Measurements from ENCODE around the gene EIF4A3.

The EIF4A3 gene

DNA sequence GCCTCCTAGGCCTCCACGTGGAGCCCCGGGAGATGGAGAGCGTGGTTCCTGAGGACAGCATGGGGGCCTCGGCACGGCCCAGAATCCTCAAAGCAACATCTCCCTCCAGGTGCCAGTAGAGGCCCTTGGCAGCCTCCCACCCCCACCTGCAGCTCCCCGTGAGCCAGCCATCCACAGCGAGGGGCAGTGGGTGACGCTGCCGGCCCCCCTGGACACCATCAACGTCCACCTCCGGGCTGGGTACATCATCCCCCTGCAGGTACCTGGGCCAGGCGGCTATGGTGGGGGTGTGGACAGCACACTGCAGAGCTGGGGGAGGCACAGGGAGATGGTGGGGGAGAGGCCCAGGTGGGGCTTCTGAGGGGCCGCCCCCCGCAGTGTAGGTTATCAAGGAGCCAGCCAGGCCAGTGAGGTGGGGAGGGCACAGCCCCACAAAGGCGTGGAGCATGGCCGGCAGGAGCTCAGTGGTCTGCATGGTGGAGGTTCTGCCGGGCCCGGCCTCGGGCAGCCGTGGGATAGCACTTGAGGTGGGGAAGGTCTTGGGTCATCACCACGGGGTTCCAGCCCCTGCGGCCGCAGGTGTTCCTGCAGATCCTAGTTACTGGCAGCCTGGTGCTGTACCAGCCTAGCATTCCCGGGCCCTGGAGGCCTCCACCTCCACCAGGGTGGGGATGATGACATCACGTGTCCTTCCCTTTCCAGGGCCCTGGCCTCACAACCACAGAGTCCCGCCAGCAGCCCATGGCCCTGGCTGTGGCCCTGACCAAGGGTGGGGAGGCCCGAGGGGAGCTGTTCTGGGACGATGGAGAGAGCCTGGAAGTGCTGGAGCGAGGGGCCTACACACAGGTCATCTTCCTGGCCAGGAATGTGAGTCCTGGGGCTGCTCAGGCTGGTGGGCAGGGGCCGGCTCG is 29.2 kb downstream of the EIF4A3 start:
- H3K27me3 ChIP-seq (ENCODE audit: control insufficient read depth, insufficient read depth, low read length), result no peaks in the 10 kb centered on the region
- H3K4me3 ChIP-seq (ENCODE audit: low read depth, low read length), result no peak overlapping the region
- H3K9me3 ChIP-seq (ENCODE audit: control insufficient read depth, insufficient read depth, low read length), result no peaks in the 10 kb centered on the region
- no peaks in the 10 kb centered on the region for H3K36me3 ChIP-seq (ENCODE audit: control insufficient read depth, insufficient read depth, low read length)
- H3K9ac ChIP-seq (ENCODE audit: low read depth, low read length), result no peak overlapping the region
- H3K4me1 ChIP-seq (ENCODE audit: control insufficient read depth, insufficient read depth, low read length), result peaks cover 3% of the 10 kb centered on the region

DNA sequence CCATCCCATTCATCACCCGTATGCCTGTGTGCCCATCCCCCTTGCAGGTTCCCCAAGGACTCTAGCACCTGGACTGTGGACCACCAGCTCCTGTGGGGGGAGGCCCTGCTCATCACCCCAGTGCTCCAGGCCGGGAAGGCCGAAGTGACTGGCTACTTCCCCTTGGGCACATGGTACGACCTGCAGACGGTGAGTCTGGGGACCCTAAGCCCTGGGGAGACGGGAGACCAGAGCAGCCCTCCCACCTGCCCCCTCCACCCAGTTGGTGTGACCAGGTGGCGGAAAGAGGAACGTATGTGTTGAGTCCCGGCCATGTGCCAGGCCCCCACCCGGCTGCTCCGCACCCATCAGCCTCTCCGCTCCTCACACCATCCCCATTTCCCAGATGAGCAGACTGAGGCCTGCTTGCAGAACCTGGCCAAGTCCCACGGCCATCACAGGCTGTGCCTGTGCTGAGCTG is 30.0 kb downstream of the EIF4A3 start:
- Histone ChIP-seq H3K36me3 (ENCODE audit: control insufficient read depth, insufficient read depth, low read length) (no peaks in the 10 kb centered on the region), H3K9ac (ENCODE audit: low read depth, low read length) (no peak overlapping the region), H3K27me3 (ENCODE audit: control insufficient read depth, insufficient read depth, low read length) (no peaks in the 10 kb centered on the region), H3K4me1 (ENCODE audit: control insufficient read depth, insufficient read depth, low read length) (peaks cover 6% of the 10 kb centered on the region), H3K4me3 (ENCODE audit: low read depth, low read length) (no peak overlapping the region), H3K9me3 (ENCODE audit: control insufficient read depth, insufficient read depth, low read length) (no peaks in the 10 kb centered on the region)

DNA sequence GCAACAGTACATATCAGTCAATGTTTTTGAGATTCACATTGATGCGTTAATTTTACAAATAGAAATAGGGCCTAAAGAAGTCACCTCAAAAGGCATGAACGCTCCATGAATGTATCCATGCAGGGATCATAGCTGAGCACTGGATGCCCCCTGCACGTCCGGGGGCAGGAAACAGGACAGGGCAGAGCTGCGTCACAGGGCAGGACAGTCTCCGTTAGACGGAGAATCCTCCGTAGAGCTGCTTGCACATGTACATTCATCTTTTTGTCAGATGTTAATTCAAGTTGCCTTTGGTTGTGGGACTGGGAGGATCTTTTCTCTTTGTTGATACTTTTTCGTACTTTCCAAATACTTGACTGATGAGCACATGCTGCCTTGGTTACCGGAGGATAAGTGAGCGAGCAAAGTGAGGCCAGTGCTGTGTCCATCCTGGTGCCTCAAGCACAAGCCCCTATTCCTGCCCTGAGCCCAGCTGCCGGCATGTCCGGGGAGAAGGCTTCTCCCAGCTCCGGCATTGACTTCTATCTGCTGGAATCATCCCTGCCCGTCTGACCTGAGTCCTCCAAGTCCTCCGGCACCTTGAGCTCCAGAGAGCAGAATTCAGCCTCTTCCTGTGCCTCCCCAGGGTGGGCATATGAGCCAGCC is 30.5 kb downstream of the EIF4A3 start:
- Histone ChIP-seq H3K36me3 (ENCODE audit: control insufficient read depth, insufficient read depth, low read length) (no peaks in the 10 kb centered on the region), H3K9ac (ENCODE audit: low read depth, low read length) (no peak overlapping the region), H3K9me3 (ENCODE audit: control insufficient read depth, insufficient read depth, low read length) (no peaks in the 10 kb centered on the region), H3K4me3 (ENCODE audit: low read depth, low read length) (no peak overlapping the region), H3K27me3 (ENCODE audit: control insufficient read depth, insufficient read depth, low read length) (no peaks in the 10 kb centered on the region), H3K4me1 (ENCODE audit: control insufficient read depth, insufficient read depth, low read length) (peaks cover 6% of the 10 kb centered on the region)

DNA sequence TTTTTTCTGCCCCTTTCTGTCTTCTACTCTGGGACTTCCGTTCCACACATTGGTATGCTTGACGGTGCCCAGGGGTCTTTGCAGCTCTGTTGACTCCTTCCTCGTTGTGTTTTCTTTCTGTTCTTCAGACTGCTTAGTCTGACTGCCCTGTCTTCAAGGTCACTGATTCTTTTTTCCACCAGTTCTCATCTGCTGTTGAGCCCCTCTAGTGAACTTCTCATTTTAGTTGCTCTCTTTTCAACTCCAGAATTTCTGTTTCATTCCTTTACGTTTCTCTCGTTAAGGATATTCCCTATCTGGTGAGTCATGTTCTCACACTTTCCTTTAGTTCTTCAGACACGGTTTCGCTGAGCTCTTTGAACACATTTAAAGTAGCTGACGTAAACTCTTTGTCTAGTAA is 31.8 kb downstream of the EIF4A3 start:
- H3K4me1 ChIP-seq (ENCODE audit: control insufficient read depth, insufficient read depth, low read length), result peaks cover 6% of the 10 kb centered on the region
- no peaks in the 10 kb centered on the region for H3K27me3 ChIP-seq (ENCODE audit: control insufficient read depth, insufficient read depth, low read length)
- no peaks in the 10 kb centered on the region for H3K36me3 ChIP-seq (ENCODE audit: control insufficient read depth, insufficient read depth, low read length)
- H3K9ac ChIP-seq (ENCODE audit: low read depth, low read length), result no peak overlapping the region
- no peak overlapping the region for H3K4me3 ChIP-seq (ENCODE audit: low read depth, low read length)
- no peaks in the 10 kb centered on the region for H3K9me3 ChIP-seq (ENCODE audit: control insufficient read depth, insufficient read depth, low read length)

DNA sequence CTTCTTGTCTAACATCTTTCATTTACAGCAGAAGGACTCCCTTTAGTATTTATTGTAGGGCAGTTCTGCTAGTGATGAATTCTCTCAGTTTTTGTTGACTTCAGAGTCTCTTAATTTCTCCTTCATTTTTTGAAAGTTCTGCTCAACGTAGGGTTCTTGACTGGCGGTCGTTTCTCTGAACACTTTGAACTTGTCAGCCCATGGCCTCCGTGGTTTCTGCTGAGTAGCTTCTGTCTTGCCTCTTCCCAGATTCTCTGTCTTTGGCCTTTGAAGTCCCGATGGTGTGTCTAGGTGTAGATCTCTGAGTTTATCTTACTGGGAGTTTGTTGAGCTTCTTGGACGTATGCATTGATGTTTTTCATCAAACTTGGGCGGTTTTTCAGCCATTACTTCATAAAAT is 32.2 kb downstream of the EIF4A3 start:
- Histone ChIP-seq H3K9me3 (ENCODE audit: control insufficient read depth, insufficient read depth, low read length) (no peaks in the 10 kb centered on the region), H3K4me1 (ENCODE audit: control insufficient read depth, insufficient read depth, low read length) (peaks cover 6% of the 10 kb centered on the region), H3K27me3 (ENCODE audit: control insufficient read depth, insufficient read depth, low read length) (no peaks in the 10 kb centered on the region), H3K36me3 (ENCODE audit: control insufficient read depth, insufficient read depth, low read length) (peaks cover under 1% of the 10 kb centered on the region), H3K4me3 (ENCODE audit: low read depth, low read length) (no peak overlapping the region), H3K9ac (ENCODE audit: low read depth, low read length) (no peak overlapping the region)

DNA sequence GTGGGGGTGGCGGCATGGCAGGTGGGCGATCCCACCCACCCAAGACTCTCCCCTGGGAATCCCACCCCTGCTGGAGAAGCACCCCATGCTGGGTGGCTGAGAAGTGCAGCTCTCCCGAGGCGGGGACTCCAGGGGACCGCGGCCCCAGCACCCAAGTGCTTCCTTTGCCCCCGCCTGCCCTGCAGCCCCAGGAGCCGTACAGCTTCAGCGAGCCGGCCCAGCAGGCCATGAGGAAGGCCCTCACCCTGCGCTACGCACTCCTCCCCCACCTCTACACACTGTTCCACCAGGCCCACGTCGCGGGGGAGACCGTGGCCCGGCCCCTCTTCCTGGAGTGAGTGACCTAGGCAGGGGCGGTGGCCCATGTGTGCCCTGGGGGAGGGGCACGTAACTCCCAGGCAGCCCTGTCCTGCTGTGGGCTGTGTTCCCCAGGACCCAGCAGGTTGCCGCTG is 33.9 kb downstream of the EIF4A3 start:
- H3K9ac ChIP-seq (ENCODE audit: low read depth, low read length), result no peak overlapping the region
- no peak overlapping the region for H3K4me3 ChIP-seq (ENCODE audit: low read depth, low read length)
- H3K9me3 ChIP-seq (ENCODE audit: control insufficient read depth, insufficient read depth, low read length), result no peaks in the 10 kb centered on the region
- peaks cover 2% of the 10 kb centered on the region for H3K36me3 ChIP-seq (ENCODE audit: control insufficient read depth, insufficient read depth, low read length)
- peaks cover 6% of the 10 kb centered on the region for H3K4me1 ChIP-seq (ENCODE audit: control insufficient read depth, insufficient read depth, low read length)
- H3K27me3 ChIP-seq (ENCODE audit: control insufficient read depth, insufficient read depth, low read length), result no peaks in the 10 kb centered on the region

DNA sequence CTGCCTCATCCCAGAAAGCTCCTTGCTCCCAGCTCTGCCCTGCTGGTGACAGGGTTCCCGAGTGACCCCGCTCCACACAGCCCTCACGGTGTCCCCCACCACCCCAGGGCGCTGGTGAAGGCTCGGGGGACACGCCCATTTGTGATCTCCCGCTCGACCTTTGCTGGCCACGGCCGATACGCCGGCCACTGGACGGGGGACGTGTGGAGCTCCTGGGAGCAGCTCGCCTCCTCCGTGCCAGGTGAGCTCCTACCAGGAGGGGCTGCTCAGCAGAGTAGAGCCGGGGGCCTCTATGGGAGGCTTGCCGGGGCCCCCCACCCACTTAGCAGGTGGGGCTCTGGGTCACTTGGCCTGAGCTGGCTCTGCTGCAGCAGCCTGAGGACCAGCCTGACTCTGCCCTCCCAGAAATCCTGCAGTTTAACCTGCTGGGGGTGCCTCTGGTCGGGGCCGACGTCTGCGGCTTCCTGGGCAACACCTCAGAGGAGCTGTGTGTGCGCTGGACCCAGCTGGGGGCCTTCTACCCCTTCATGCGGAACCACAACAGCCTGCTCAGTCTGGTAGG is 34.4 kb downstream of the EIF4A3 start:
- H3K4me1 ChIP-seq (ENCODE audit: control insufficient read depth, insufficient read depth, low read length), result peaks cover 6% of the 10 kb centered on the region
- no peak overlapping the region for H3K9ac ChIP-seq (ENCODE audit: low read depth, low read length)
- no peak overlapping the region for H3K4me3 ChIP-seq (ENCODE audit: low read depth, low read length)
- no peaks in the 10 kb centered on the region for H3K27me3 ChIP-seq (ENCODE audit: control insufficient read depth, insufficient read depth, low read length)
- H3K36me3 ChIP-seq (ENCODE audit: control insufficient read depth, insufficient read depth, low read length), result peaks cover 2% of the 10 kb centered on the region
- no peaks in the 10 kb centered on the region for H3K9me3 ChIP-seq (ENCODE audit: control insufficient read depth, insufficient read depth, low read length)

DNA sequence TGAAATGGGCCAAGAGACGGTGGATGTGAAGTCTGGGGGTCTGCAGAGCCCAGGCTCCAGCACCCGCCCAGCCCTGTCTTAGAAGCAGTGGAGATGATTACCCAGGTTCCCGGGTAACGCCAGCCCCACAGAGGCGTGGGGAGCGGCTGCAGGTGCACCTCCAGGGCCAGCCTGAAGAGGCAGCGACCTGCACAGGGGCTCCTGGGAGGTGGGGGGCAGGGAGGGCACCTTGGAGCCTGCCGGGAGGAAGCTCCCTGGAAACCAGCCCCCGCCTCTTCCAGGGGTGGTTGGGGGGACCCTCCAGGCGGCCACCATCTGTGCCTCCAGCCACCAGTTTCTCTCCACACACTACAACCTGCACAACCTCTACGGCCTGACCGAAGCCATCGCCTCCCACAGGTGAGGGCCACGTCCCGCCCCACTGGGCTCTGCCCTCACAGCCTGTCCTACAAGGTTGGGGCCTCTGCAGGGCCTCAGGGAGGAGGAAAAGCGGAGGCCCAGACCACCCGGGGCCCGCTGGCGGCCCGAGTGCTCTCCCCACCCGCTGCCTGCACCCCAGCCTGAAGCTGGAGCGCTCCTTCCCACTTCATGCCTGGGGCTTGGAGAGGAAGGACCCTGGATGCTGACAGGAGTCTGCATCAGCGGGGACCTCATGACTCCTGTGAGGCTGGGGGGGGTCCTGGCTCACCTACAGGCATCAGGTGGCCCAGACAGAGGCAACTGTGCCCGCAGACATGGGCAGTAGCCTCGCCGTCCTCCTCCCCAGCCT is 35.0 kb downstream of the EIF4A3 start:
- H3K9me3 ChIP-seq (ENCODE audit: control insufficient read depth, insufficient read depth, low read length), result no peaks in the 10 kb centered on the region
- peaks cover 6% of the 10 kb centered on the region for H3K4me1 ChIP-seq (ENCODE audit: control insufficient read depth, insufficient read depth, low read length)
- no peak overlapping the region for H3K4me3 ChIP-seq (ENCODE audit: low read depth, low read length)
- no peak overlapping the region for H3K9ac ChIP-seq (ENCODE audit: low read depth, low read length)
- no peaks in the 10 kb centered on the region for H3K27me3 ChIP-seq (ENCODE audit: control insufficient read depth, insufficient read depth, low read length)
- H3K36me3 ChIP-seq (ENCODE audit: control insufficient read depth, insufficient read depth, low read length), result peaks cover 2% of the 10 kb centered on the region

DNA sequence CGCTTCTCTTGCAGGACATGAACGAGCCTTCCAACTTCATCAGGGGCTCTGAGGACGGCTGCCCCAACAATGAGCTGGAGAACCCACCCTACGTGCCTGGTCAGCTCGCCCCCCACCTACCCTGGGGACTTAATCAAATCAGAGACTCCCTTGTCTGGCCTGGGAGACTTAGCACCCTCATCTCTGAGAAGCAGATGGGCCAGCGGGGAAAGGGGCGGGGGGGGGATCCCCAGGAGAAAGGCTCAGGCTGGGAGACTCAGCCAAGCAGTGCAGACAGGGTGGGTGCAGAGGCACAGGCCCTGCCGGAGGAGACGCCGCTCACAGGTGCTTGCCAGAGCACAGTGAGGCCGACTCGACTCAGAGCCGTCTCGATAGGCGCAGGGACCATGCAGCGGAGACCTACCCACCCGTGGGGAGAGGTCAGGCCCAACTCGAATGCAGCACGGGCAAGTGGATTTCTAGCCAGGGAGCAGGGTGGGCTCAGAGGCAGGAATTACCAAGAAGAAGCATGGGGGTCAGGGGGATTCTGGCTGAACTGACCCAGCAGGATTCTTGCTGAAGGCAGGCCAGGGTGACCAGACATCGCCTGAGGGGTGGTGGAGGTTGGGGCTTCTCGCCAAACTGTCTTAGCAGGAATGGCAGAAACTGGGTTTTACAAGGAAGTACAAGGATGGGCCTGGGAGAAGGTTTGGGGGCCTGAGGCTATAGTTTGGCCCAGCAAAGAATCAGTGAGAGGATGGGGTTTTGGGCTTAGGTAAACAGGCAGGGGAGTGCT is 35.8 kb downstream of the EIF4A3 start:
- Histone ChIP-seq H3K27me3 (ENCODE audit: control insufficient read depth, insufficient read depth, low read length) (no peaks in the 10 kb centered on the region), H3K36me3 (ENCODE audit: control insufficient read depth, insufficient read depth, low read length) (peaks cover 2% of the 10 kb centered on the region), H3K9me3 (ENCODE audit: control insufficient read depth, insufficient read depth, low read length) (no peaks in the 10 kb centered on the region), H3K4me3 (ENCODE audit: low read depth, low read length) (no peak overlapping the region), H3K4me1 (ENCODE audit: control insufficient read depth, insufficient read depth, low read length) (peaks cover 6% of the 10 kb centered on the region), H3K9ac (ENCODE audit: low read depth, low read length) (no peak overlapping the region)

DNA sequence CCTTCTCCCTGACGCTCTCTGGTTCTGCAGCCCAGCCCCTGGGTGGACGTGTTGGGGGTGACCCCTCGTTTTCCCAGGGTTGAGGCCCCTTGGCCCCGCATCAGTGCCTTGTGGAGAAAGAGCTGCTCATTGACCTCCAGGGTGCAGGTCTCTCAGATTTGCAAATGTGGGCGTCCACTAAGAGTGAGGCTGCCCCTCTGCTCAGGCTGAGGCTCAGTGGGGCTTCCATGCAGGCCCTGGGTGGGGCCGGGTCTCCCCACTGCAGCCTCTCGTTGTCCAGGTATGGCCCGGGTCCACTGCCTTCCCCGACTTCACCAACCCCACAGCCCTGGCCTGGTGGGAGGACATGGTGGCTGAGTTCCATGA is 36.5 kb downstream of the EIF4A3 start:
- peaks cover 6% of the 10 kb centered on the region for H3K4me1 ChIP-seq (ENCODE audit: control insufficient read depth, insufficient read depth, low read length)
- no peaks in the 10 kb centered on the region for H3K9me3 ChIP-seq (ENCODE audit: control insufficient read depth, insufficient read depth, low read length)
- no peak overlapping the region for H3K9ac ChIP-seq (ENCODE audit: low read depth, low read length)
- no peaks in the 10 kb centered on the region for H3K27me3 ChIP-seq (ENCODE audit: control insufficient read depth, insufficient read depth, low read length)
- H3K4me3 ChIP-seq (ENCODE audit: low read depth, low read length), result no peak overlapping the region
- H3K36me3 ChIP-seq (ENCODE audit: control insufficient read depth, insufficient read depth, low read length), result peaks cover 2% of the 10 kb centered on the region

Measured in iPS-15b (cell line).